ENCODE data around the gene PPHLN1.

DNA sequence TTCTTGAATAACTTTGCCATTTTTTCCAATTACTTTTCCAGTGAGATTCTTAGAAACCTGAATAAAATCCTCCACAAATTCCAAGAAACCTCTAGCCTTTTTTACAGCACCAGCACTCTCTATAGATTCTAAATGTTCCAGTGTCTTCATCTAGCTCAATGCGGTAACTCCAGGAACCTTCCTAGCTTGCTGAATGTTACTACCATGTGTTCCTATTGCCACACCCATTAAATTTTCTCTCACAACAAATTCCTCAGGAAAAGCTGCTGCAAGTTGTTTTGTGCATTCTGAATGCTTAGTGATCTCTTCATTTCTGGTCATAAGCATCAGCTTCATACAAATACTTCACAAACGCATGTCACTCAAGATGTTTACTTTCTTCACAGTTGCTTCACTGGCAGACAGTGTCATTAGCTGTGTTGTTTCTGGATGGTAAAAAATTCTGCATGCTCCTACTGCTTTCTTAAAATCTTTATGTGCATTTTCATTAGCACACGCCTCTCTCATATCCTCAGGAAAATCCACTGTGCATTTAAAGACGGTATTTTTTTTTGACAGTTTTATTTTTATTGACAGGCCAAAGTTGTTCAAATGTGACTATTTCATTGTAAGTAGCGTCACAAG, 106.7 kb downstream of the PPHLN1 start:
- TF ChIP-seq, protein P1, sequence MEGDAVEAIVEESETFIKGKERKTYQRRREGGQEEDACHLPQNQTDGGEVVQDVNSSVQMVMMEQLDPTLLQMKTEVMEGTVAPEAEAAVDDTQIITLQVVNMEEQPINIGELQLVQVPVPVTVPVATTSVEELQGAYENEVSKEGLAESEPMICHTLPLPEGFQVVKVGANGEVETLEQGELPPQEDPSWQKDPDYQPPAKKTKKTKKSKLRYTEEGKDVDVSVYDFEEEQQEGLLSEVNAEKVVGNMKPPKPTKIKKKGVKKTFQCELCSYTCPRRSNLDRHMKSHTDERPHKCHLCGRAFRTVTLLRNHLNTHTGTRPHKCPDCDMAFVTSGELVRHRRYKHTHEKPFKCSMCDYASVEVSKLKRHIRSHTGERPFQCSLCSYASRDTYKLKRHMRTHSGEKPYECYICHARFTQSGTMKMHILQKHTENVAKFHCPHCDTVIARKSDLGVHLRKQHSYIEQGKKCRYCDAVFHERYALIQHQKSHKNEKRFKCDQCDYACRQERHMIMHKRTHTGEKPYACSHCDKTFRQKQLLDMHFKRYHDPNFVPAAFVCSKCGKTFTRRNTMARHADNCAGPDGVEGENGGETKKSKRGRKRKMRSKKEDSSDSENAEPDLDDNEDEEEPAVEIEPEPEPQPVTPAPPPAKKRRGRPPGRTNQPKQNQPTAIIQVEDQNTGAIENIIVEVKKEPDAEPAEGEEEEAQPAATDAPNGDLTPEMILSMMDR (IDR thresholded peaks at IDR 0.05; ENCODE audit: insufficient read depth, low read depth, low read length) = no peak
- no peak for TF ChIP-seq EZH2 (IDR thresholded peaks at IDR 0.05; ENCODE audit: insufficient read depth, low read length)
